Skeletal muscle cell (primary cell): Measurements from ENCODE around the gene PTPN21.
A peak's percentile ranks its signal among the peaks of the same experiment; 100 is the strongest.

Experiments used
- DNase-seq: peaks from one replicate; pipeline ENCODE4 v3.0.0-alpha.2; 2010; ENCODE audit warnings: low read depth
- H3K4me3 ChIP-seq: 2 replicates; pipeline ENCODE4 v1.5.1; 2011; ENCODE audit warnings: low read depth, mild to moderate bottlenecking, control low read depth, low read length, moderate library complexity

PTPN21 gene

DNA sequence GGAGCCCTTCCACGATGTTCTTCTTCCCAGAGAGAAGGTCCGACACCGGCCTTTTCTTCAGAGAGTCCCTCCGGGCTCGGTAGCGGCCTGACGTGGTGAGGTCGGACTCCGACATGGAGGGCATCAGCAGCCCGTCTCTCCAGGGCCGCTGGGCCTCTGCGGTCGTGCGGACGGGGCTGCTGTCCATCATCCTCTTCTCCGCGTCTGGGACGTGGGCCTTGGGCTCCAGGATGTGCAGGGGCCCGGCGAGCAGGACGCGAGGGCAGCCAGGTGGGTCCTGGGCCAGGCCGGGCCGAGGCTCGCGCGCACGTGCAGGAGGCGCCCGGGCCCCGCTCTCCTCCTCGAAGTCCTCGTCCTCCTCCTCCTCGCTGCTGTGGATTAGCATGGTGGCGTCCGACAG lies 75.9 kb downstream of the PTPN21 start:
- H3K4me3 ChIP-seq, result no peak overlapping the region
- DNase-seq, result no peak

DNA sequence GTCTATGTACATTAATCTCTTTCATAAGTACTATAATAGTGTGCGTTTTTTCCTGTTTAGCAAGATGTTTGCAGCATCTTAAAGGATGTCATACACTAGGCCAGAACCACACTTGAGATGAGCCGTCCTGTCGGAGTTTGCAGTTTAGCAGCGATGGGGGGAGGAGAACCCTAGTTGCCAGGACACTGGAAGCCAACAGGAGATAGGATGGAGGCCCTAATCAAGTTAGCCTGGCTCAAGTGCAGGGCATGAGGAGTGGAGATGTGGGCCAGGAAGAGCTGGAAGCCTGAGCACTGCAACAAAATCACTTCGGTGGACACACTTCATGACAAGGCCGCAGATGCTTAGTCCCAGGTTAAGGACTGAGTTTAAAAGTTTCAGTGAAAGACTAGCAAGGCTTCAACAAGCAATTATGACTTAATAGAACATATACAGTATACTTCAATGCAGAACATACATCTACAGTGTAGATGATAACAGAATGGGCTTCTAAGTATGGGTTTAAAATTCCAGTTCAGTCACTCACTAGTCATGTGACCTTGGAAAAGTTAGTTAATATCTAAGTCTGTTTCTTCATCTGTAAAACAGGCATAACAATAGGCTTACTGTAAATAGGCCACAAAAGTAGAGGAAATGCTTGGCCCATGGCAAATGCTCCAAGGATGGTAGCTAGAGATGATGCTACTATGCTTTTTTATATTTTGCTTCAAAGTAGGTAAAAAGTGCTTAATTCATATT lies 77.1 kb downstream of the PTPN21 start:
- DNase-seq, result no peak
- H3K4me3 ChIP-seq, result no peak overlapping the region

DNA sequence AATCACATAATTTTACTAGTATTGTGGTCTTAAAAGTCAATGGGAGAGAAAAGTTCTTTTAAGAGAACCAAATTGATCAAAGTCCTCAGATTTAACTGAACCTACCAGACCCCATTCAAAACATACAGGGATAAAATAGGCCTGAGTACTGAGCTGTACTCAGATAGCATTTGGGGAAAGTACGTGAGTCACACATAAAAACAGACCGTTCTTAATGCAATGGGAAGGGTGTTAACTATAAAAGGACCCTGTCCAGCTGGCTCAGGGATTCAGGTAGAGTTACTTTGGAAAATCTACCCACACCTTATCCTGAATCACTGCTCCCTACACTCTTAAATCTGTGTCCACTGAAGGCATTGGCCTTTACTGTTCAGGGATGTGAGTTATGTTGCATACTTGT lies 78.0 kb downstream of the PTPN21 start:
- no peak overlapping the region for H3K4me3 ChIP-seq
- no peak for DNase-seq

DNA sequence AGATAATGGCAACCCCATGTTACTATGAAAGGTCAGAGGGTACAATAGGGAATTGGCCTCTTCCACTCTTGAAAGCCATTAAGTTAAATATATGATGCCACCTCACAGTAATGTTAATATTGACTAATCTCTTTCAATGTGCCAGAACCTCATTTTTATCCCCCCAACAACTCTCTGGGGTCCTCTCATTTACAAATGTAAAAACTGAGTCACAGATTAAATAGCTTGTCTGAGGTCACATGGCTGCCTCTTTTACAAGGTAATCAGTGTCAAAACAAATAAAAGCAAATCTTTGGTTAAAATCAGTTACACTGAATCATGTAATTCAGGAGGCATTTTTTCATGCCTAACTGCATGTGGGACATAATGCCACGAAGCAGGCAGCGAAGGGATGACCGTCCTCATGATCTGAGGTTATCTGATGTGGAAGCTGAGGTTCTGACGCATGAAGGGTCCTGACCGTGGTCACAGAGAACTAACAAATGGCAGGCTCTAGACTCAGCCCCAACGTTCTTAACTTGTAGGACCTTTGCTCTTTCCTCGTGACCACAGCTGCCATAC lies 78.5 kb downstream of the PTPN21 start:
- no peak for DNase-seq
- H3K4me3 ChIP-seq, result no peak overlapping the region

DNA sequence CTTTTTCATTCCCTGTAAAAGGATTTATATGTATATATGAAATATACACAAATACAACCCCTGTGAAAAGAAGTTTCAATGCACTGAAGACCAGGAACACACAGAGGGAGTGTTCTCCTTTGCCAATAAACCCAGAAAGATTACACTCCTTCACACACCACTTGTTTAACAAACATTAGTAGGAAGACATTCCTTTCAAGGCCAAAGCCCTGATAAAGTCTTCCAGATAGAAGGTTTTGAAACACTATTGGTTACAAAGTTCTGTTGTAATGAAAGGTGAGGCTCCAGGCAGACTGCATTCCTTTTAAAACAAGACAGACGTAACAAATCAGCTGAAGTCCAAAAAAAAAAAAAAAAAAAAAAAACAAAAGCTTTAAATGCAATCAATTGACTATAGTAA lies 81.0 kb downstream of the PTPN21 start:
- no peak for DNase-seq
- no peak overlapping the region for H3K4me3 ChIP-seq

DNA sequence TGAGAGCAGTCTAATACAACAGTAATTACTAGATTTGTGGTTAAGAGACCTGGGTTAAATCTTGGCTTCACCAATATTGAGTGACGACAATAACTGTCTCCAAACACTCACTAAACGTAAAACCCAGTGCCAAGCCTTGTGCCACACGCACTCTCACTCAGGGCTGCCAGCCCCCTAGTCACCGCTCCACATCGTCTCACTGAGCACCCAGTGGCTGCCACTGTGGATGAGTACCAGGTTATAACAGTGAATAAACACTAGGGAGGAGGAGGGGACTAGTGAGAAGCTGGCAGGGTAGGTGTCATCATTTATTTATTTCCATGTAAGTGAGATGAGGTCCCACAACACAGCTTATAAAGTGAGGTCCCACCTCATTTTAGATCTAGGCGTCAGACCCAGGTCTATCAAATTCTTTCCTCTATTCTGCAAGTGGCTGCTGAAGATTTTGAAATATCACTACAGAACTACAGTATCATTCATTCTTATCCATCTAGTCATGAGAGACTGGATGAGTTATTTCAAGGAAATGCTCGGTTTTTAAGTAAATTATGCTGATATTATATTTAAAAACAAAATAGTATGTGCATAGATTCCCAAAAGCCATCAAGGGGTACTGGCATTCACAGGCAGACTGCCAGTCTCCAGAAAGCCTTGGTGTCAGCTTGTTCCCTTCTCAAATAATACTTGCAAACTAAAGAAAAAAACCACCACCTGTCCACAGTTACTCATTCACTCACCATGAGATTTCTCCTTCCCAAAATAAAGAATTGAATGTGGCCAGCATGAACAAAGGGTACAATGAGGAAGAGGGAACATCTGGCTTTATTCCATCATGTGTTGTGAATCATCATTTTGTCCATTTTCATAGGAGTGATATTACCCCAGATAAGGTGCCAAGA lies 84.0 kb downstream of the PTPN21 start:
- no peak overlapping the region for H3K4me3 ChIP-seq
- no peak for DNase-seq

DNA sequence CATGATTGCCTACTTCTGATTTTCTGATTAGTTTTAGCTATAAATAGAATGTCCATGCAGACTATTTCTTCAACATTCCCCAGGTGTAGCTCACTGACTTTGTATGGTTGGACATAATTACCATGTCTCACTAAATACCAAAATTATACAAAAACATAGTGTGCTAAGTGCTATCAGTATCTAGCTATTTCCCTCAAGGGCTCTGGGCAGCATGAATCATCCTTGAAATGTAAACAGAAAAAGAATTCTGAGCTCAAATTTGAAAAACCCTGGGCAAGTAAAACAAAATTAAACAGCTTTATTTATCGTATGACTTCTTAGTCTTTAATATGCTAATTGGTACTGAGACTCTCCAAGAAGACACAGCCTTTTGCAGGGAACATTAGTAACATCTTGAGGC lies 86.4 kb downstream of the PTPN21 start:
- no peak for DNase-seq

DNA sequence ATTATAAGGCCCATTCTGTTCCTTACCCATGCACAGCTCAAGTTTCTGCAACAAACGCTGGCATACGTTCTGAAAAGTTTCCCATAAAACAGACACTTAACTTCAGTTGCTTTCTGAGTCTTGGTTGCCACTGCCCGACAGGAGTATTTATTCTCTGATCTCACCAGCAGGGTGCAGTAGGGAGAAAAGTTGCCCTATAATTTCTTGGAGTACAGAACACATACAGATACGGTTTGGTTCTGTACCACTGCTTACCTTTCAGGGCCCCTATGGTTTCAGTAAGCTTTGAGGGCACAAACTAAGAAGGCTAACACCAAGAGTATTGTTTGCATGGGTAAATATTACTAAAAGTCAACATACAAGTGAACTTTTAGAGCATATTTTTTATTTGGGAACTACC lies 91.5 kb downstream of the PTPN21 start:
- no peak for DNase-seq
- no peak overlapping the region for H3K4me3 ChIP-seq

More for the DNA sequence above, 86.4 kb downstream of the PTPN21 start:
- no peak overlapping the region for H3K4me3 ChIP-seq

DNA sequence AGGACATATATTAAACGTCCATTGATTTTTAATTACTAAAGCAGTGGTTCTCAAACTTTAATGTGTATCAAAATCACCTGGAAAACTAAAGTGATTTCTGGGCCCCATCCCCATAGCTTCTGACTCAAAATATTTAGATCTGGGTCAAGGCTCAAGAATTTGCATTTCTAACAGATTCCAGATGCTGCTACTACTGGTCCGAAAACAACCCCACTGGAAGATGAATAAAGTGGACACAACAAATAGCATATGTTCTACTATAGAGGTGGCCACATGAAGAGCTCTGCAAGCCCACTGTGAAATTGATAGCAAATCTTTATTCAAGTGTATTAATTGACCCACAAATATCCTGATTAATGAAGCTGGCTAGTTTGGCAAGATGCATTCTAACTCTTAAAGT lies 99.9 kb downstream of the PTPN21 start:
- H3K4me3 ChIP-seq, result no peak overlapping the region
- no peak for DNase-seq

DNA sequence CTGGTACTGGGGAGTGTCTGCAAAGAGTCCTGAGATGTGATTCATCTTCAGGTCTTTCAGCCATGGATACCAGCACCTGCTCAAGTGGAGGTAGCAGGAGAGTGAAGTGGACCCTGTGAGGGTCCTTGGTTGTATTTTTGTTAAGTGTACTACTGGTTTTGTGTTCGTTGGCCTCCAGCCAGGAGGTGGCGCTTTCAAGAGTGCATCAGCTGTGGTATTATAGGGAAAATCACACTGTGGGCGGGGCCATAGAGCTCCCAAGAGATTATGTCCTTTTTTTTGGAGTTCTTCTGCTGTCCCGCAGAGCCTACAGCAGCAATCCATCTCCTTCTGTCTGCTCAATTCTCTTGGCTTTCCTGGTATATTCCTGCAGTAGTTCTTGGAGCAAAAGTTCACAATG lies 102.6 kb downstream of the PTPN21 start:
- no peak for DNase-seq
- no peak overlapping the region for H3K4me3 ChIP-seq

DNA sequence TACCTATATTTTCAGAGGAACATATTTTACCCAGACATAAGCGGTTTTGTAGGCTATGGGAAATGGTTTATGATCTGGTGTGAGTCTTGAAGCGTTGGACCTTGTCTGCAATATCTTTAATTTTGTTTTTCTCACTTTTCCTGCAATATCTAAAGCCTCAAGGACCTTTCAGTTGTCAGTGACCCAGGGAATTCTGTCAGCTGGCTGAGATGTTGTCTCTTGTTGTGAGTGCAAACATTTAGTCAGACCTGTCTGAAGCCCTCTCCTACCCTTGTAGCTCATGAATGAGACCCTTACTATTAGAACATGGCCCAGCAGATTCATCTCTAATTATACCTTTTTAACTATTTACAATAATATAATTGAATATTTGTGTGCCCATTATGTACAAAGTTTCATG lies 115.7 kb downstream of the PTPN21 start:
- DNase-seq, result no peak
- no peak overlapping the region for H3K4me3 ChIP-seq

DNA sequence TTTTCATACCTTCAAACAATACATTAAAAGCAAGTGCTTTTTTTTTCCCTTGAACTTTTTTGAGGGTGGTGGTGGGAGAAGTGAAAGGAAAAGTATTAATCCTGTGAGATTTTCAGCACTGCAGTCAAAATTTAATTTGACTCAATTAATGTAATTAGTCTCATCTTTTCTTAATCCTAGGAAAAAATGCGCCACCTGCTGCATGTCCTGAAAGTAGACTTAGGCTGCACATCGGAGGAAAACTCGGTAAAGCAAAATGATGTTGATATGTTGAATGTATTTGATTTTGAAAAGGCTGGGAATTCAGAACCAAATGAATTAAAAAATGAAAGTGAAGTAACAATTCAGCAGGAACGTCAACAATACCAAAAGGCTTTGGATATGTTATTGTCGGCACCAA lies 117.1 kb downstream of the PTPN21 start:
- no peak for DNase-seq
- H3K4me3 ChIP-seq, result no peak overlapping the region

DNA sequence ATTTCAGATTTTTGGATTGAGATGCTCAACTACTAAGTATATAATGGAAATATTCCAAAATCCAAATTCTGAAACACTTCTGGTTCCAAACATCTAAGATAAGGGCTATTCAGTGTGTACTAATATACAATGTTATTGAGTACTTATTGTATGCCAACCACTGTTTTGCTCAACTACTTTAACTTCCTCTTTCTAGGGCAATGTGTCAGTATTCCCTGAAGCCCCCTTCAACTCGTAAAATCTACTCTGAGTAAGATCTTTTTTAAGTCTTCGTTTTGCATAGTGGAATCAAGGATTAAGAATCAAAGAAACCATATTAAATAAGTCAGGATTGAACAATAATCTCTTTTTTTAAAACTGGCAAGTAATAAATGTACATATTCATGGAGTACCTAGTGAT lies 123.8 kb downstream of the PTPN21 start:
- H3K4me3 ChIP-seq, result no peak overlapping the region
- DNase-seq, result no peak

DNA sequence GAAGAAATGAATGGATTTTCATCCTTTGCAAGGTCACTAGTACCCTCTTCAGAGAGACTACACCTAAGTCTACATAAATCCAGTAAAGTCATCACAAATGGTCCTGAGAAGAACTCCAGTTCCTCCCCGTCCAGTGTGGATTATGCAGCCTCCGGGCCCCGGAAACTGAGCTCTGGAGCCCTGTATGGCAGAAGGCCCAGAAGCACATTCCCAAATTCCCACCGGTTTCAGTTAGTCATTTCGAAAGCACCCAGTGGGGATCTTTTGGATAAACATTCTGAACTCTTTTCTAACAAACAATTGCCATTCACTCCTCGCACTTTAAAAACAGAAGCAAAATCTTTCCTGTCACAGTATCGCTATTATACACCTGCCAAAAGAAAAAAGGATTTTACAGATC lies 128.5 kb downstream of the PTPN21 start:
- no peak for DNase-seq
- no peak overlapping the region for H3K4me3 ChIP-seq

DNA sequence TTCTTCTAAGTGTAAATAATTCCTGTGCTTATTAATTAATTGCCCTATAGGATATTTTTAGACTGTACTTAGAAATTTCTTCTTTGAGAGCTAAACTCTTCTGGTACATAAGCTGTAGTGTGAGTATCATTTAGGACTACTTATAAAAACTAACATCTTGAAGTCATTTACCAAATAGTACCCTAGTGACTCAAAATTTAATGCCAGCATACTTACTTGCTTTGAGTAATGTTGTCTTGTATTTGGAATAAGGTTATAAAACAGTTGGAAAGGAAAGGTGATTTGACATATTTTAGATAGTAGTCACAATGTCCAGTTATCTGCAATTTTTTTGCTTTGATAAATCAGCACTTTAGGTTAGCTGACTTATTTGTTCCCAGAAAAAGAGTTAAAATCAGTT lies 130.2 kb downstream of the PTPN21 start:
- no peak for DNase-seq

DNA sequence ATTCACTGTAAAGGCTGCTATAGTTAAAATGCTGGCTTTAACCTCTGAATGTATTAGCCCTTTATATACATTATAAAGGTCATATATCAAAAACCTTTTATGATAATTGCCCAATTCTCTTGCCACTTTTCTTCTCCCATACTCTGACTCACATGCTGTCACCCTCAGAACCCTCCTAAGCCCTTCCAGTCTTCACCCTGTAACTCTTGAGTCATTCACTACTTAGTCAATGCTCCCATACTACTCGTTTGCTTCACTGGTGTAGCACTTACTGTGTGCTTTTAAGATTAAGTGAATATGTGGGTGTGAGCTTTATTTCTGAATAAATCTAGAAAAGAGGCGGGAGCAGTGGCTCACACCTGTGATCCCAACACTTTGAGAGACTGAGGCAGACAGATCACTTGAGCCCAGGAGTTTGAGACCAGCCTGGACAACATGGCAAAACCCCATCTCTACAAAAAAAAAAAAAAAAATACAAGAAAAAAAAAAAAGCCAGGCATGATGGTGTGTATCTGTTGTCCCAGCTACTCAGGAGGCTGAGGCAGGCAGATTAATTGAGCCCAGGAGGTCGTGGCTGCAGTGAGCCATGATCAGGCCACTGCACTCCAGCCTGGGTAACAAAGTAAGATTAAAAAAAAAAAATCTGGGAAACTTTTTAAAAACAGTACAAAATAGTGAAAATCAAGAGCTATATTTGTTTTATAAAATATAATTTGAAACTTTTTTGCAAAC lies 131.7 kb downstream of the PTPN21 start:
- DNase-seq, result peak; percentile 31
- H3K4me3 ChIP-seq, result no peak overlapping the region

More for the DNA sequence above, 130.2 kb downstream of the PTPN21 start:
- H3K4me3 ChIP-seq, result no peak overlapping the region

DNA sequence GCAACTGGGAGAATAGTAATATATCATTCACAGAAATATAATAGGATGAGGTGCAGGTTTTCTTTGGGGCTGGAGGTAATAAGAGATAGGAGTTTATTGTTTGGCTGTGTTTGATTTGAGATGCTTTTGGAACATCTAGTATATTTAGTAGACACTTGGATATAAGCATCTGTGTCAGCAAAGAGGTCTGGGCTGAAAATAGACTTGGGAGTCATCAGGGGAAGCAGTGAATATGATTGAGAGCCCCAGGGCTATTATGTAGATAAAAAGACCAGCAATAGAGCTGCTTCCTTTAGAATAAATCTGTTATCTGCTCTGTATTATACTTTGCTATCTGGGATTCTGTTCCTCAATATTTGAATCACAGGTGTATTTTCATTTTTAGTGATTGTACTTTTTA lies 132.8 kb downstream of the PTPN21 start:
- no peak for DNase-seq
- no peak overlapping the region for H3K4me3 ChIP-seq

DNA sequence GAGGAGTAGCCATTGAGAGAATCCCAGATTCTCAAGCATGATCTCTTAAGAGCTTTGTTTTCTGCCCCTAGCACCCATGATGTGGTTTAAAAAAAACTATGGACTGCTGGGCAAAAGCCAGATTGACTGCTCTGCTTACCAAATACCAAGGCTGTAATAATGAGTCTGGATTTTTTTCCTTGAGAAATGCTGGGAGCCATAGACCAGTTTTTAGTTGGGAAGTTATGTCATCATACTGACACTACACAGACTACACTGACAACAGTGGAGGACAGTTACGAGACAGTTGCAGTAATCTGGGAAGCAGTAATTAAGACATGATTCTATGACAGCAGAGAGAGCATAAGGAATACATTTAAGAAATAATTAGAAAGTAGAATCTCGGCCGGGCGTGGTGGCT lies 133.5 kb downstream of the PTPN21 start:
- DNase-seq, result no peak

DNA sequence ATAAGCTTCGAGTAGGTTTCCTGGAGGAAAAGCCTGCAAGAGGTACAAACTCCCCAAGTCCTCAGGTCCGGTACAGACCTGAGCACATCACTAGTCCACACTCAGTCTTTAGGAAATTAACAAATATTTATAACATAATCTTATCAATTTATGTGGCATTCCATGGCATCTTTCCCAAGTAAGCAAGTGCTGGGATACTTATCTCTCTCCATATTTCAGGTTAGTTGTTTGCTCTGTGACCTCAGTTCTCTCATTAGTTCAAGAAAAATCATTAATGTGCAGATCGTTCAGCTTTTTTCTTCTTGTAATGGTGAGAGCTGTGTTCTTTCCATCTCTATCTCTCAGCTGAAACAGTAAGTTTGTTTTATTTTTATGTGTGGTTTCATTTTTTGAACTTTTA lies 134.6 kb downstream of the PTPN21 start:
- H3K4me3 ChIP-seq, result no peak overlapping the region
- DNase-seq, result no peak

More for the DNA sequence above, 133.5 kb downstream of the PTPN21 start:
- H3K4me3 ChIP-seq, result no peak overlapping the region

DNA sequence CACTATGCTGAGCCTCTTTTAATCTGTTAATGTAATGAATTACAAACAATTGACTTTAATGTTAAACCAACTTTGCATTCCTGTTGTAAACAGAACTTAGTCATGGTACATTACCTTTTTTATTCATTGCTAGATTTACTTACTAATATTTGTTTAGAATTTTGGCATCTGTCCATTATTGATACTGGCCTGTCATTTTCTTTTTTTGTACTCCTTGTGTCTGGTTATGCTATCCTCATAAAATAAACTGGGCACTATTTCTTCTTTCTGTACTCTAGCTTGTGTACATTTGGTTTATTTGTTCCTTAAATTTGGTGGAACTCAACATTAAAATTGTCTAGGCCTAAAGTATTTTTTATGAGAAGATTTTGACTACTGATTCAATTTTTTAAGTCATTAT lies 137.2 kb downstream of the PTPN21 start:
- H3K4me3 ChIP-seq, result no peak overlapping the region
- no peak for DNase-seq
